DMS 273 (cell line): ENCODE data around the gene ACSL1.

ENCODE experiments used
- DNase-seq: peaks from one replicate; lab custom pipeline; 2025; ENCODE audit not compliant: unreplicated experiment; lab: John Stamatoyannopoulos, UW

The ACSL1 gene

GRCh38 chr4:184812651-184813181 lies 13.1 kb downstream of the ACSL1 start:
- DNase-seq, result no peak

- no peak for DNase-seq
Observed at GRCh38 chr4:184812199-184812542, 13.6 kb downstream of the ACSL1 start.

GRCh38 chr4:184811526-184812198 lies 14.1 kb downstream of the ACSL1 start:
- DNase-seq, result no peak

GRCh38 chr4:184810720-184811119 lies 15.0 kb downstream of the ACSL1 start:
- no peak for DNase-seq

DNA sequence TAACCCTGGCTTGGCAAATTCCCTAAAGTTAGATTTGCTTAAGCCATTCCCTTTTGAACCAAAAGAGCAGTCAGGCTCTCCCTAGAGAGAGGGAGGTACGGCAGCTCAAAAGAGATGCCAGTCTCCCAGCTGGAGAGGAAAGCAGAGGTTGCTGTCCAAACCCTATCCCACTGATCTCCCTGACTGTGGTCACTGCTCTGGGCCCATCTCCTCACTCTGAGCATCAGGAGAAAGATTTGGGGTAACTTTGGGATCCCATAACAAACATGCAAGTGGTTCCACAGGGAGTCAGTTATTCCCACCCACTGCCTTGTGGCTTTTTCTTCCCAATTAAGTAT lies 17.1 kb downstream of the ACSL1 start:
- no peak for DNase-seq

GRCh38 chr4:184807797-184808712 lies 17.7 kb downstream of the ACSL1 start:
- DNase-seq, result peak; percentile 23

DNA sequence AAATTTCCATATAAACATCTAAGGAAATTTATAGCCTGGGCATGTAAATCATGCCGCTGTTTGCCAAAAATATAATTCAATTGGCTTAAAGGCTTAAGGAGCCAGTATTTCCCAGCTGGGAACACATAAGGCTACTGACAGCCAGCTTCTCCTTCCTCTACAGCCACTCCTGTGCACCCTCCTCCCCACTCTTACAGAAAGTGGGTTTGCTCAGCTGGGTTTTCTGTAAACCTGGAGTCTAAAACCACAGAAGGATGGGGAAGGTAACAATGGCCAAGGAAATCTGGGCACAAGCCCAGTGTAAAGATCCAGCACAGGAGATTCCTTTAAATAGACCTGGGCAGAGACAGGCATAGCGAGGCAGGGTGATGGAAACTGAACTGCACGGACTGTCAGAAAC lies 18.5 kb downstream of the ACSL1 start:
- peak; percentile 4 for DNase-seq

DNA sequence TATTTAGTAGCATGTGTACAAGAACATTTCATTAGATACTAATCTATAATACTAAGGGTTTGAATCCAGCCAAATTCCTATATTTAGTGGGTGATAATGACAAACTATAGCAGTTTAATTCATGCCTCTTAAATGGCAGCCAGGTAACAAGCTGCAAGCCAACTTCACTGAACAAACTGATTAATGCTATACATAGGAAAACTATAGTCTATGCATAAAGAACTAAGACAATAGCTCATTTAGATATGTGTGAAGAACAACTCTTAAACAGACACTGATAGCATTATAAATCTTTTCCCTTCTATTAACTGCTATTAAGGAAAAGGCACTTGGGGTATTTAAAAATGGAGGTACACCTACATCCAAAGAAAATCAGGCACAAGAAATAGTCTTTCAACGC lies 19.1 kb downstream of the ACSL1 start:
- DNase-seq, result no peak

- DNase-seq, result no peak
Observed at GRCh38 chr4:184806229-184806550, 19.6 kb downstream of the ACSL1 start.

GRCh38 chr4:184805462-184806228 lies 20.1 kb downstream of the ACSL1 start:
- peak; percentile 60 for DNase-seq

DNA sequence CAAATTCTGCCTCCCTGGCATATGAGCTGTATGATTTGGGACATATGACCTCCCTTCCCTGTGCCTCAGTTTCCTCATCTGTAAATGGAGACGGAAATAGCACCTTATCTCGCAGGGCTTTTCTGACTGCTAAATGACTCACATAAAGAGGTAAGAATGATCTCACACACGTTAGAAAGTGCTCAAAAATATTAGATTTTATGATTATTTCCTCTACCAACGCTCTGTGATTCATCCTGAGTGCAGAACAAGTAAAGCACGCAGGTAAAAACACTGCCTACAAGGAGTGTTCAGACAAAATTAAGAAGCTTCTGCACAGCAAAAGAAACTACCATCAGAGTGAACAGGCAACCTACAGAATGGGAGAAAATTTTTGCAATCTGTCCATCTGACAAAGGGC lies 21.1 kb downstream of the ACSL1 start:
- no peak for DNase-seq

GRCh38 chr4:184803874-184804273 lies 21.9 kb downstream of the ACSL1 start:
- DNase-seq, result no peak

- DNase-seq, result no peak
Observed at GRCh38 chr4:184803133-184803532, 22.6 kb downstream of the ACSL1 start.

GRCh38 chr4:184802697-184803015 lies 23.1 kb downstream of the ACSL1 start:
- no peak for DNase-seq

DNA sequence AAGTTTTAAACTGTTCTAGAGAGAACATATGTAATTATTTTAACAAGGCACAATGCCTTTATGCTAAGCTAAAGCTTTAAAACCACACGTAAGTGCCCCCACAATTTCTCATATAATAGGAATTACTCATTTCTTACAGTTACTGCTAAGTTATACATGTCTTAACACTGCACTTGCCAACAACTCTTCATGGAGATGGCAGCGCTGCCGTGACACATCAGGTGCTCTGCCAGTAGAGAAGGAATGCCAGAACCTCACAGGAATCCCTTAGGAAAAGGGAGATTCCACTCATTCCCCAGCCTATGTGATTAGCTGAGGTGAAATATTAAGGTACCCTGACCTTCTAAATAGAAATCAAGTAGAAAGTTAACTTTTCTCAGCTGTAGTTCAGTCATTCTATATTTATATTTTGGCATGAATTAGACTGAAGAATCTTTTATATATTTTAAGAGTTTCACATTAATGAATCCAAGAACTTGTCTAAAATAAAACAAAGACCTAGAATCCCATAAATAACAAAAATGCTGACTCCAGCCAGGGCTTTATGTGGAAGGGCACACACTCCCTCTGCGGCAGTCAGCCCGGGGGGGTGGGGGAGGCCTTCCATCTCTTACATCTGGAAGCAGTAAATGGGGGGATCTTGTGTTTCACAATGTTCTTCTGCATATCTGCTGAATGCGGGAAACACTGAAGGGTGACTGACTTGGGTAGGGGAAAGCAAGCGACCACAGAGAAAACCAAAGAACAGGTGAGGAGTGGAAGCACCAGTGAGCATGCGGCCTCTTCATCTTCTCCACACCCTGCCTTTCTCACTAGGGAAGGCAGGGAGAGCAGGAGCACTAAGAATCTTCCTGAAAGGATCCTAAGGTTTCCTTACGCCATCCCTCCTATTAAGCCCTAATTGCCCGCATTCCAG lies 23.7 kb downstream of the ACSL1 start:
- no peak for DNase-seq

GRCh38 chr4:184798504-184798903 lies 27.3 kb downstream of the ACSL1 start:
- DNase-seq, result no peak

DNA sequence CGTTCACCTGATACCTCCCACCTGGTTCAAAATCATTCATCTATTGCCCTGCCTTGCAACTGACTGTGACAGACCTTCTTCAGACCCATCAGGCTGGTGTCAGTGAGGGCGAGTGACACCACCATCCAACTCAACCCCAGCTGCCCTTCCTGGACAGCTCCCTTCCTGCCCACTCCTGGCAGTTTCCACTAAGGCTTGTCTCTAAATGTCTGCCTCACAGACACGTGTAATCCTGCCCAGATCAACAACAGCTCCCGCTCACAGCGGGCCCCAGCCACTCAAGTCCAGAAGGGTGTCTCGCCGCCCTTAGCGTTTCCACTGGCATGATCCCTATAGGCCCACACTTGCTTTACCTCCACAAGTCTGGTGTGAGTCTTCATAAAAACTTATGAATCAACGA lies 28.9 kb downstream of the ACSL1 start:
- no peak for DNase-seq

DNA sequence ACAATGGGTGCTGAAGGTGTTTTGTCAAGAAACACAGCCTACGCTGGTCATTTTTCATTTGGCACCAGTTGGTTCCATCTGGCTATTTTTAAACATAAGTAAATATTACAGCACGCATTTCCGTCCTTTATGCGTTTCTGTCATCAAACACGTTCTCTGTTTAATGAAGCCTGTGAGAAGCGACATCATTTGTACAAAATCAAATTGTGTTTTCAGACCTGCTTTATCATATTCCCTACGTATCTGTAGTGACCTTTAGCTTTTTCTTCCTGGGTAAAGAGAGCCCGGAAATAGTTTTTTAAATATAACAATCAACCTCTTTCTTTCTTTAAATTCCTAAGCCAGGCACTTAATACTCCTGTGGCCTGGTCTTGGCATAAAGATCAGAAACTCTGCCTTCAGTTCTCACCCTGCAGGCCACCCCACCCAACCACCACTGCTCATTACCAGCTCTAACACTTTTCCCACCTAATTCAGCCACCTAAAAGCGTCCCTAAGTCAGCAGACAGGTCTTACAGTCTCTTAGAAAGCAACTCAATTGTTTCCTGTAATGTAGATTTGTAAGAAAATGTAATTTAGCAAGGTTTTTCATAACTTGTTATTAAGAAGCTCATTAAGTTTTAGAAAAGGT lies 30.4 kb downstream of the ACSL1 start:
- no peak for DNase-seq

GRCh38 chr4:184794470-184794869 lies 31.3 kb downstream of the ACSL1 start:
- DNase-seq, result no peak

GRCh38 chr4:184793735-184794355 lies 31.9 kb downstream of the ACSL1 start:
- no peak for DNase-seq
